RCC 7860 (cell line): ENCODE results near the gene DNAH5.
"Not testable (repeated sequence)": the region's sequence is repeated elsewhere in the genome, so short reads cannot be mapped to it uniquely, and the experiment has no call there.

Experiments
- DNase-seq: peaks from one replicate; pipeline ENCODE4 v3.0.0-alpha.2; 2015; ENCODE audit warnings: low spot score
- FAIRE-seq: peaks from 2 replicates; lab custom pipeline; 2012; peaks lifted over from hg19 to GRCh38; lab: Jason Lieb, UNC

DNAH5 gene

GRCh38 chr5:13944560-13945199 lies at the start of gene DNAH5:
Gene DNAH5, minus strand, starts transcription at chr5:13944688. Its CDS starts 250 bp downstream, at chr5:13944438.
- DNase-seq (no peak), FAIRE-seq (no peak)

GRCh38 chr5:13993926-13994325 lies 49.4 kb upstream of the DNAH5 start:
- no peak for DNase-seq
- no peak for FAIRE-seq

GRCh38 chr5:13992795-13993194 lies 48.3 kb upstream of the DNAH5 start:
- DNase-seq (peak; percentile 41), FAIRE-seq (peak; percentile 81)

- FAIRE-seq (no peak), DNase-seq (no peak)
Measured at GRCh38 chr5:13991365-13991764, 46.9 kb upstream of the DNAH5 start.

GRCh38 chr5:13990896-13991295 lies 46.4 kb upstream of the DNAH5 start:
- DNase-seq (no peak), FAIRE-seq (no peak)

GRCh38 chr5:13989832-13990231 lies 45.3 kb upstream of the DNAH5 start:
- no peak for DNase-seq
- no peak for FAIRE-seq

- DNase-seq, result peak; percentile 78
- peak; percentile 94 for FAIRE-seq
Measured at GRCh38 chr5:13987843-13988464, 43.5 kb upstream of the DNAH5 start.

GRCh38 chr5:13985731-13986418 lies 41.4 kb upstream of the DNAH5 start:
- DNase-seq (peak; percentile 100), FAIRE-seq (peak; percentile 99)

- FAIRE-seq, DNase-seq: not testable (repeated sequence)
Measured at GRCh38 chr5:13984888-13985287, 40.4 kb upstream of the DNAH5 start.

- DNase-seq (peak; percentile 73), FAIRE-seq (peak; percentile 95)
Measured at GRCh38 chr5:13976867-13977830, 32.7 kb upstream of the DNAH5 start.

GRCh38 chr5:13976223-13976622 lies 31.7 kb upstream of the DNAH5 start:
- FAIRE-seq, result no peak
- DNase-seq, result no peak

- DNase-seq, result no peak
- no peak for FAIRE-seq
Measured at GRCh38 chr5:13975246-13975645, 30.8 kb upstream of the DNAH5 start.

GRCh38 chr5:13973724-13974123 lies 29.2 kb upstream of the DNAH5 start:
- FAIRE-seq (no peak), DNase-seq (no peak)

- DNase-seq (no peak), FAIRE-seq (no peak)
Measured at GRCh38 chr5:13972029-13972428, 27.5 kb upstream of the DNAH5 start.

GRCh38 chr5:13957032-13957645 lies 12.7 kb upstream of the DNAH5 start:
- FAIRE-seq (peak; percentile 93), DNase-seq (peak; percentile 74)

- FAIRE-seq, result no peak
- DNase-seq, result no peak
Measured at GRCh38 chr5:13956471-13956870, 12.0 kb upstream of the DNAH5 start.

GRCh38 chr5:13955896-13956295 lies 11.4 kb upstream of the DNAH5 start:
- FAIRE-seq (no peak), DNase-seq (no peak)

- FAIRE-seq, result no peak
- no peak for DNase-seq
Measured at GRCh38 chr5:13946111-13946510, 1.6 kb upstream of the DNAH5 start.

GRCh38 chr5:13945271-13945670 lies 783 bp upstream of the DNAH5 start:
- FAIRE-seq (no peak), DNase-seq (no peak)

- FAIRE-seq (no peak), DNase-seq (no peak)
Measured at GRCh38 chr5:13943676-13944075, 812 bp downstream of the DNAH5 start.
